ENCODE measurements around the gene LRRC8D. TPM values are rescaled to one million over a fixed set of nuclear protein-coding genes. Genes with fewer than 3 reads are reported as not detected.
A peak's percentile ranks its signal among the peaks of the same experiment; 100 is the strongest.

LRRC8D gene
- total and polyA plus RNA-seq, 2 donors from 2014 or later = 16.3 to 36.6 TPM

DNA sequence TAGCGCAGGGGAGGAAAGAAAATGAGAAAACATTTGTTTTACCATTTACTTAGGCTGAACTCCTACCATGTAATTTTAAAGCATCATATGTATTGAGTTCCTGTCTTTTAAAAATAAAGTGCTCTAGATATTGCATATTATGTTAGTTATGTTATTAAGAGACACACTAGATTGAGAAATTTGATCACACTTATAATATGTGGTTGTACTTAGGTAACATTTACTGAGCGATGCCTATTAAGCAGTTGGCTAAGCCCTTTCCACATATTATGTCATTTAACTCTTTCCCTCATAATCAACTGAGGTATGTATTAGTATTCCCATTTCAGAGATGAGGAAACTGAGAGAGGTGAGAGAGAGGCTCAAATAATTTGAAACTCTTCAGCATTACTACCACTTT is 4.5 kb upstream of the LRRC8D start:
- no peak for FAIRE-seq
- H3K27me3 ChIP-seq (ENCODE audit: control insufficient read depth, insufficient read depth, low read length) = no peaks in the 10 kb centered on the region
- TF ChIP-seq, protein P1, sequence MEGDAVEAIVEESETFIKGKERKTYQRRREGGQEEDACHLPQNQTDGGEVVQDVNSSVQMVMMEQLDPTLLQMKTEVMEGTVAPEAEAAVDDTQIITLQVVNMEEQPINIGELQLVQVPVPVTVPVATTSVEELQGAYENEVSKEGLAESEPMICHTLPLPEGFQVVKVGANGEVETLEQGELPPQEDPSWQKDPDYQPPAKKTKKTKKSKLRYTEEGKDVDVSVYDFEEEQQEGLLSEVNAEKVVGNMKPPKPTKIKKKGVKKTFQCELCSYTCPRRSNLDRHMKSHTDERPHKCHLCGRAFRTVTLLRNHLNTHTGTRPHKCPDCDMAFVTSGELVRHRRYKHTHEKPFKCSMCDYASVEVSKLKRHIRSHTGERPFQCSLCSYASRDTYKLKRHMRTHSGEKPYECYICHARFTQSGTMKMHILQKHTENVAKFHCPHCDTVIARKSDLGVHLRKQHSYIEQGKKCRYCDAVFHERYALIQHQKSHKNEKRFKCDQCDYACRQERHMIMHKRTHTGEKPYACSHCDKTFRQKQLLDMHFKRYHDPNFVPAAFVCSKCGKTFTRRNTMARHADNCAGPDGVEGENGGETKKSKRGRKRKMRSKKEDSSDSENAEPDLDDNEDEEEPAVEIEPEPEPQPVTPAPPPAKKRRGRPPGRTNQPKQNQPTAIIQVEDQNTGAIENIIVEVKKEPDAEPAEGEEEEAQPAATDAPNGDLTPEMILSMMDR (IDR thresholded peaks at IDR 0.05; ENCODE audit: borderline replicate concordance, extremely low read depth, insufficient read depth) = no peak

DNA sequence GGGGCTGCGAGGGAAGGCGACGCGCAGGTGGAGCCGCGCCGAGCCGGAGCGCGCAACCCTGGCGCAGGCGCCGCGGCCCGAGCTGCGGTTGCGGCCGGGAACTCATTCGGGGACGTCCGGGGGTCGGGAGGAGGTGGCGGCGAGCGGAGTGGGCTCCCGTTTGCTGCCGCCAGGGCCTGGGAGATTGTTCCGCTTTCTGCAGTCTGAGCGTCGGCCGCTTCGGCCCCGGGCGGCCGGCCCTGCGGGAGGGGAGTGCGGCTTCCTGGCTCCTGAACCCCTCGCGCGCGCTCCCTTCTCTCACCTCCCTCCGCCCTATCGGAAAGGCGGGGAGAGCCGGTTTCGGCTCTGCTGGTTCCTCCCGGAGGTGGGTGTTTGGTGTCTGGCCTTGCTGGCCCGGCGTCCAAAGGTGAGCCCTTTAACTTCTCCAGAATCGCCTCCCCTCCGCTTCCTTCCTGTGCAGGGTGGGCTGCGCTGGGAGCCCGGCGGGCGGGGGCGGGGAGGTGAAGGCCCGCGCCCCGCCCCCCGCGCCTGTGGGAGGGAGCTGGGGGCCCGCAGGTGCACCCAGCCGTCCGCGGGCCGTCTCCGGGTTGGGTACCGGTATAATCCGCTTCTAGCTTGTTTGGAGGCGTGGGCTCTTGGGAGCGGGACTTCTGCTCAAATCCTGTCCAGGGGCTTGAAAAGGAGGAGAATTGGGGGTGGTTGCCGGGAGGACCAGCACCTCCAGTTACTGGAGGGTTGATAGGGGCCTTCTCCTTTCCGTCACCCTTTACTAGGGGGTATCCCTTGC is 683 bp downstream of the LRRC8D start:
- TF ChIP-seq, protein P1 (IDR thresholded peaks at IDR 0.05; ENCODE audit: borderline replicate concordance, extremely low read depth, insufficient read depth) = no peak

More for the DNA sequence above, 4.5 kb upstream of the LRRC8D start:
- Histone ChIP-seq H3K9ac (ENCODE audit: low read length in 3 of 3) (no peak overlapping the region), H3K9me3 (ENCODE audit: control insufficient read depth in 2 of 3, insufficient read depth in 1 of 3, low read length in 3 of 3) (no peaks in the 10 kb centered on the region), H3K27ac (ENCODE audit: low read depth in 2 of 2, low read length in 2 of 2) (no peak overlapping the region), H3K4me3 (ENCODE audit: low read length in 3 of 3) (no peak overlapping the region), H3K4me1 (ENCODE audit: control insufficient read depth in 2 of 3, insufficient read depth in 2 of 3, low read depth in 1 of 3, low read length in 3 of 3) (no peaks in the 10 kb centered on the region), H3K36me3 (ENCODE audit: control insufficient read depth in 2 of 3, insufficient read depth in 3 of 3, low read length in 3 of 3) (no peaks in the 10 kb centered on the region)
- DNase-seq = no peak
- intact Hi-C loops (cut with DNase I) = no loop called here

DNA sequence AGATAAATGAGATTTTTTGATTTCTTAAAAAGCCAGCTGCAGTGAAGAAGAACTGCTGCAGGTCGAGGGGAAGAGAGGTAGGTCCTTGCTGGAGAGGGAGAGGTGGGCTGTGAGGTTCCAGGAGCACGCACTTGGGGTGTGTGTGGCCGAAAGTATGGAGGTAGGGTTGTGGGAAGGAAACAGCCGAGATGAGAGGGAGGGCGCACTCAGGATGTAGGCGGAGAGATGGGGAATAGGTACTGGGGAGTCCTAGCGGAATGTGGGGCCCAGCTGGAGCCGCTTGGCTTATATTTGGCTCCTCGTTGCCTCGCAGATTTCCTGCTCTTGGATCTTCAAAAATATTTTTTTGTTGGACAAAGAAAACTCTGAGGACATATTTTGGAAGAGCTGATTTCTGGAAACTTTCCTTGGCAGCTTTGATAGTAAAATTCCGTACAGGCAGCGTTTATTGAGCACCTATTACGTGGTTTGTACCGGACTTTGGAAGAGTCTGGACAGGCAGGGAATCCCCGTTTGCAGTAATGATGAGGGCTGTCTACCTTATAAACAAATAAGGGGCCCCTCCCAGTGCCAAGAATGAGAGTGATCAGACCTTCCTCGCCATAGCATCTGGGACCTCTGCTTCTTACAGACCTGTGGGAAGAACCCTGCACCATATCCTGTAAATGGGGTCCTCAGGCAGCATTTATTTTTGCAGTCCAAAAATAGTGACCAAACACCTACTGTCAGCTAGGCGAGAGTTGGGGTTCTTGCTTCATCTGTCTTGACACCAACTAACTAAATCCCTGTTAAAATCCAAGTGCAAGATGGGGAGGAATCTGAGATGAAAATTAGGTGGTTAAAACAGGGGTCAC is 1.5 kb downstream of the LRRC8D start:
- FAIRE-seq = no peak
- Histone ChIP-seq H3K27ac (ENCODE audit: low read depth in 2 of 2, low read length in 2 of 2) (peak overlapping the region; percentile 84 to 89), H3K9me3 (ENCODE audit: control insufficient read depth in 2 of 3, insufficient read depth in 1 of 3, low read length in 3 of 3) (no peaks in the 10 kb centered on the region), H3K36me3 (ENCODE audit: control insufficient read depth in 2 of 3, insufficient read depth in 3 of 3, low read length in 3 of 3) (no peaks in the 10 kb centered on the region), H3K9ac (ENCODE audit: low read length in 3 of 3) (peak overlapping the region; percentile 40 to 82 (median 43)), H3K4me1 (ENCODE audit: control insufficient read depth in 2 of 3, insufficient read depth in 2 of 3, low read depth in 1 of 3, low read length in 3 of 3) (peaks cover 0 to 7% (median 5%) of the 10 kb centered on the region in 3 donors), H3K27me3 (ENCODE audit: control insufficient read depth, insufficient read depth, low read length) (no peaks in the 10 kb centered on the region), H3K4me3 (ENCODE audit: low read length in 3 of 3) (peak overlapping the region; percentile 71 to 78 (median 75))
- intact Hi-C loops (cut with DNase I) = no loop called here
- DNase-seq = peak in 2 of 5 donors; percentile 57 to 62
- TF ChIP-seq, protein P1 (IDR thresholded peaks at IDR 0.05; ENCODE audit: borderline replicate concordance, extremely low read depth, insufficient read depth) = no peak

More for the DNA sequence above, 683 bp downstream of the LRRC8D start:
- no peaks in the 10 kb centered on the region for H3K27me3 ChIP-seq (ENCODE audit: control insufficient read depth, insufficient read depth, low read length)
- no peaks in the 10 kb centered on the region for H3K36me3 ChIP-seq (ENCODE audit: control insufficient read depth in 2 of 3, insufficient read depth in 3 of 3, low read length in 3 of 3)
- peak overlapping the region; percentile 84 to 89 for H3K27ac ChIP-seq (ENCODE audit: low read depth in 2 of 2, low read length in 2 of 2)
- peak overlapping the region; percentile 40 to 82 (median 46) for H3K9ac ChIP-seq (ENCODE audit: low read length in 3 of 3)
- H3K4me3 ChIP-seq (ENCODE audit: low read length in 3 of 3) = peak overlapping the region; percentile 71 to 78 (median 75)
- H3K9me3 ChIP-seq (ENCODE audit: control insufficient read depth in 2 of 3, insufficient read depth in 1 of 3, low read length in 3 of 3) = no peaks in the 10 kb centered on the region
- FAIRE-seq (no peak), DNase-seq (peak; percentile 76 to 90 (median 84))
- intact Hi-C loops (cut with DNase I) = no loop called here
- H3K4me1 ChIP-seq (ENCODE audit: control insufficient read depth in 2 of 3, insufficient read depth in 2 of 3, low read depth in 1 of 3, low read length in 3 of 3) = peaks cover 0 to 7% (median 5%) of the 10 kb centered on the region in 3 donors

All from kidney (tissue), 14 donors.